Panc1 (cell line): ENCODE measurements around the gene MORF4L2. TPM values are rescaled to one million over a fixed set of nuclear protein-coding genes. Genes with fewer than 3 reads are reported as not detected.

Experiments
- ATAC-seq: fragments of 200-7000 bp; cut with Tn5 transposase; 2 replicates; pipeline ENCODE4 v1.9.1; 2020; ENCODE audit warnings: mild to moderate bottlenecking, moderate library complexity
- BruUV-seq: library from RNA; stranded (reverse); fragments of 400-500 nt; replicated peaks from 2 replicates; lab custom pipeline; 2021; lab: Mats Ljungman, UMichigan
- CTCF ChIA-PET: fragments of 300-600 bp; sonication (Branson Sonifier 250); formaldehyde crosslinking; loops from one replicate; lab custom pipeline; 2022; ENCODE audit warnings: antibody characterized with exemption; lab: Charles Lee
- POLR2A ChIA-PET: fragments of 300-600 bp; sonication (Branson Sonifier 250); formaldehyde crosslinking; loops from one replicate; lab custom pipeline; 2022; ENCODE audit warnings: antibody characterized with exemption; lab: Charles Lee
- DNase-seq: peaks from one replicate; pipeline ENCODE4 v3.0.0-alpha.2; 2010; ENCODE audit warnings: low read depth, low spot score
- H3K27ac ChIP-seq: 2 replicates; pipeline ENCODE4 v1.5.1; 2011; ENCODE audit warnings: mild to moderate bottlenecking, low read length, inconsistent platforms
- H3K27me3 ChIP-seq: fragments of 200-500 bp; sonication (Bioruptor generic); 2 replicates; pipeline ENCODE4 v1.6.0; 2014; ENCODE audit warnings: low read length, inconsistent platforms; ENCODE audit not compliant: control insufficient read depth, insufficient read depth
- H3K36me3 ChIP-seq: fragments of 200-500 bp; sonication (Bioruptor generic); 2 replicates; pipeline ENCODE4 v1.5.1; 2014; ENCODE audit warnings: inconsistent platforms, mild to moderate bottlenecking, low read length, moderate library complexity; ENCODE audit not compliant: control insufficient read depth, insufficient read depth
- H3K4me1 ChIP-seq: 2 replicates; pipeline ENCODE4 v1.5.1; 2011; ENCODE audit warnings: inconsistent platforms, mild to moderate bottlenecking, low read length, moderate library complexity; ENCODE audit not compliant: control insufficient read depth, insufficient read depth
- H3K4me3 ChIP-seq, 2 experiments: 2 replicates each; pipeline ENCODE4 v1.5.1; 2011 to 2012; ENCODE audit warnings: low read depth in 2 of 2, low read length in 2 of 2, mild to moderate bottlenecking in 2 of 2, inconsistent platforms in 1 of 2, moderate library complexity in 1 of 2
- H3K9me3 ChIP-seq: fragments of 200-500 bp; sonication (Bioruptor generic); 2 replicates; pipeline ENCODE4 v1.5.1; 2014; ENCODE audit warnings: low read depth, mild to moderate bottlenecking, inconsistent platforms, low read length, moderate library complexity; ENCODE audit not compliant: control insufficient read depth, insufficient read depth
- CTCF ChIP-seq: fragments of 450-650 bp; IDR thresholded peaks from 2 replicates; pipeline ENCODE4 v1.5.1; 2017; ENCODE audit warnings: mild to moderate bottlenecking
- POLR2AphosphoS5 ChIP-seq: IDR thresholded peaks from 2 replicates; pipeline ENCODE4 v1.6.1; 2012; ENCODE audit warnings: mild to moderate bottlenecking, low read depth, low read length, moderate library complexity
- REST ChIP-seq, 2 experiments: IDR thresholded peaks; 2 replicates each; pipeline ENCODE4 v1.6.1; 2011 to 2012; ENCODE audit warnings: low read depth in 2 of 2, control low read depth in 1 of 2, low read length in 1 of 2, mild to moderate bottlenecking in 1 of 2, moderate library complexity in 1 of 2; ENCODE audit not compliant: insufficient read depth in 1 of 2
- in situ Hi-C: cut with HindIII; loops from 2 replicates; pipeline ENCODE4 v1.10.0; 2016; ENCODE audit warnings: low sequenced_read_pairs, low pct_unique_long_range_greater_than_20kb
- intact Hi-C: fragments of 100-400 bp; cut with micrococcal nuclease; formaldehyde crosslinking; loops from one replicate; pipeline ENCODE4 v1.10.0; 2022; ENCODE audit not compliant: unreplicated experiment
- total RNA-seq: library from RNA; stranded (reverse); gene quantifications from one replicate; pipeline ENCODE4 v1.2.1, GENCODE V29; 2021; ENCODE audit not compliant: unreplicated experiment

Gene MORF4L2
- total RNA-seq, 1 experiment from 2014 or later, result 500 TPM

DNA sequence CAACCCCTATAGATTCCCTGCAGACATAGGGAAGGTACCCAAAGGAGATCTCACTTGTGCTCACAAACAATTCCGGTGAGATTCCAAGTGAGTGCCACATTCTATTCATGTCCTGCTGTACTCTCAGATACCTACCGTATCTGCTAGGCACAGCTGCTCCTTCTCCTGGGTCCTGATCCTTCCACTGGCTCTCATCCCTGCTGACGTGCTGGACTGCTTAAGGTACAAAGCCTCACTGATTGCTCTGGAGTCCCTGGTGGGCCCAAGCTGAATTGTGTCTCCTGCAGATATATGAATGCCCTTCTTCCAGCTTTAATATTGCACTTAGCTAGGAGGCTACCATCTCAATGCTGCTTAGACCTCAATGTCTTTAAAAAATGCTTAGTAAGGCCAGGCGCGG is 55.4 kb downstream of the MORF4L2 start:
- Histone ChIP-seq H3K4me1 (peaks cover 9% of the 10 kb centered on the region; the same call in 1 of the 2 replicates), H3K27me3 (no peaks in the 10 kb centered on the region), H3K9me3 (no peaks in the 10 kb centered on the region), H3K36me3 (no peaks in the 10 kb centered on the region), H3K27ac (peak overlapping the region; percentile 51; the same call in 1 of the 2 replicates), H3K4me3 (peak overlapping the region in 1 of 2 experiments; percentile 22; a peak in 2 of 4 replicates)
- DNase-seq (no peak), ATAC-seq (no peak)
- CTCF ChIA-PET, result interaction anchor here (1.2 to 1.7 kb wide), 2 partner anchors 16 to 41 kb away, joined by 3 to 6 read pairs; no protein-coding TSS in a partner anchor
- in situ Hi-C loops, result no loop called here
- intact Hi-C loops, result loop anchor here (2.0 kb wide), 1 partner anchor 96 kb away; no protein-coding TSS in a partner anchor
- POLR2A ChIA-PET, result no interaction called here
- no peak for TF ChIP-seq REST (IDR thresholded peaks at IDR 0.05; ENCODE audit: insufficient read depth in 1 of 2, low read depth in 2 of 2, low read length in 1 of 2)
- BruUV-seq, result no TSS peak

DNA sequence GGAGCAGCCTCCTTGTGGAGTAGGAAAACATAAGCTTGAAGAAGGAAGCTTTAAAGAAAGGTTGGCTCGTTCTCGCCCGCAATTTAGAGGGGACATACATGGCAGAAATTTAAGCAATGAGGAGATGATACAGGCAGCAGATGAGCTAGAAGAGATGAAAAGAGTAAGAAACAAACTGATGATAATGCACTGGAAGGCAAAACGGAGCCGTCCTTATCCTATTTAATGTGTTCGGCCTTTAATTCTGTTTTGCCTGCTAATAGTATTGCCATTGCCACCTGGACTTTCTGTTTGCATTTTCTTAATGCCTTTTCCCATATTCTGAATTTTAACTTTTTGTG is 56.4 kb downstream of the MORF4L2 start:
- TSS peak; percentile 98 for BruUV-seq

More for the DNA sequence above, 56.4 kb downstream of the MORF4L2 start:
- Histone ChIP-seq H3K27me3 (no peaks in the 10 kb centered on the region), H3K27ac (peak overlapping the region; percentile 97), H3K36me3 (no peaks in the 10 kb centered on the region), H3K4me1 (peaks cover 9% of the 10 kb centered on the region; the same call in 1 of the 2 replicates), H3K4me3 (peak overlapping the region; percentile 80 to 96), H3K9me3 (no peaks in the 10 kb centered on the region)
- DNase-seq, result no peak
- no peak for ATAC-seq
- CTCF ChIA-PET, result interaction anchor here (0.7 to 1.7 kb wide), 7 partner anchors 9 to 96 kb away, joined by 3 to 8 read pairs (median 3); partner anchors contain the start of gene MORF4L2
- POLR2A ChIA-PET, result no interaction called here
- in situ Hi-C loops, result no loop called here
- TF ChIP-seq CTCF (peak; percentile 66), POLR2AphosphoS5 (no peak)
- intact Hi-C loops, result loop anchor here (2.0 kb wide), 1 partner anchor 95 kb away; no protein-coding TSS in a partner anchor
